ENCODE measurements around the gene DENND1A.
"Not testable (repeated sequence)": the region's sequence is repeated elsewhere in the genome, so short reads cannot be mapped to it uniquely, and the experiment has no call there.

Gene DENND1A

GRCh38 chr9:123771690-123772089 is 158.2 kb downstream of the DENND1A start:
- no peak for DNase-seq (ENCODE audit: low read depth)

- DNase-seq (ENCODE audit: low read depth), result no peak
These were observed 160.2 kb downstream of the DENND1A start for GRCh38 chr9:123769719-123770118.

GRCh38 chr9:123763910-123764588 is 165.9 kb downstream of the DENND1A start:
- DNase-seq (ENCODE audit: low read depth), result no peak

- DNase-seq (ENCODE audit: low read depth), result no peak
These were observed 167.9 kb downstream of the DENND1A start for GRCh38 chr9:123761905-123762605.

GRCh38 chr9:123757960-123758359 is 172.0 kb downstream of the DENND1A start:
- no peak for DNase-seq (ENCODE audit: low read depth)

GRCh38 chr9:123757547-123757946 is 172.4 kb downstream of the DENND1A start:
- DNase-seq (ENCODE audit: low read depth), result no peak

GRCh38 chr9:123756484-123757106 is 173.3 kb downstream of the DENND1A start:
- DNase-seq (ENCODE audit: low read depth), result no peak

- no peak for DNase-seq (ENCODE audit: low read depth)
These were observed 176.2 kb downstream of the DENND1A start for GRCh38 chr9:123753669-123754258.

GRCh38 chr9:123753016-123753415 is 176.9 kb downstream of the DENND1A start:
- no peak for DNase-seq (ENCODE audit: low read depth)

GRCh38 chr9:123749580-123750202 is 180.2 kb downstream of the DENND1A start:
- DNase-seq (ENCODE audit: low read depth), result no peak

GRCh38 chr9:123746765-123747164 is 183.2 kb downstream of the DENND1A start:
- DNase-seq (ENCODE audit: low read depth), result no peak

- DNase-seq (ENCODE audit: low read depth), result no peak
These were observed 184.0 kb downstream of the DENND1A start for GRCh38 chr9:123745933-123746332.

- no peak for DNase-seq (ENCODE audit: low read depth)
These were observed 184.5 kb downstream of the DENND1A start for GRCh38 chr9:123745451-123745850.

GRCh38 chr9:123743737-123744136 is 186.2 kb downstream of the DENND1A start:
- no peak for DNase-seq (ENCODE audit: low read depth)

- DNase-seq (ENCODE audit: low read depth), result no peak
These were observed 187.7 kb downstream of the DENND1A start for GRCh38 chr9:123742009-123742767.

GRCh38 chr9:123741214-123741613 is 188.7 kb downstream of the DENND1A start:
- DNase-seq (ENCODE audit: low read depth), result no peak

- no peak for DNase-seq (ENCODE audit: low read depth)
These were observed 190.0 kb downstream of the DENND1A start for GRCh38 chr9:123739902-123740301.

- DNase-seq (ENCODE audit: low read depth), result no peak
These were observed 190.5 kb downstream of the DENND1A start for GRCh38 chr9:123739387-123739786.

GRCh38 chr9:123738648-123739047 is 191.3 kb downstream of the DENND1A start:
- no peak for DNase-seq (ENCODE audit: low read depth)

- DNase-seq (ENCODE audit: low read depth), result no peak
These were observed 194.6 kb downstream of the DENND1A start for GRCh38 chr9:123735376-123735775.

- not testable (repeated sequence) for DNase-seq (ENCODE audit: low read depth)
These were observed 201.4 kb downstream of the DENND1A start for GRCh38 chr9:123728571-123728970.

- no peak for DNase-seq (ENCODE audit: low read depth)
These were observed 202.6 kb downstream of the DENND1A start for GRCh38 chr9:123727332-123727731.

Data from GM04503 (cell line).